Sigmoid colon (tissue), 7 donors: ENCODE measurements around the gene EZR. TPM values are rescaled to one million over a fixed set of nuclear protein-coding genes. Genes with fewer than 3 reads are reported as not detected.
A peak's percentile ranks its signal among the peaks of the same experiment; 100 is the strongest.

Source experiments
- DNase-seq: peaks from one replicate; pipeline ENCODE4 v3.0.0-alpha.2; 2019
- H3K27ac ChIP-seq, 4 donors: fragments of 200-600 bp; sonication (generic); one replicate each; pipeline ENCODE4 v1.5.1; 2016 to 2019; ENCODE audit warnings: mild to moderate bottlenecking in 1 of 4
- H3K27me3 ChIP-seq, 3 donors: fragments of 200-600 bp; sonication (generic); one replicate each; pipeline ENCODE4 v1.5.1; 2019; ENCODE audit warnings: mild to moderate bottlenecking in 1 of 3
- H3K36me3 ChIP-seq, 4 donors: fragments of 200-600 bp; sonication (generic); one replicate each; pipeline ENCODE4 v1.5.1; 2016 to 2019
- H3K4me1 ChIP-seq, 4 donors: fragments of 200-600 bp; sonication (generic); one replicate each; pipeline ENCODE4 v1.5.1; 2017 to 2019
- H3K4me3 ChIP-seq, 4 donors: fragments of 200-600 bp; sonication (generic); one replicate each; pipeline ENCODE4 v1.5.1; 2017 to 2019; ENCODE audit warnings: mild to moderate bottlenecking in 2 of 4, moderate library complexity in 1 of 4
- H3K9me3 ChIP-seq, 4 donors: fragments of 200-600 bp in 3 of 4; sonication (generic) in 3 of 4; one replicate each; pipeline versions ENCODE4 v1.5.1 to v1.6.1; 2013 to 2019
- CTCF ChIP-seq, 4 experiments: fragments of 450-650 bp in 3 of 4; fragments of 200-600 bp in 1 of 4; IDR thresholded peaks; one replicate each; pipeline ENCODE4 v1.5.1; 2016 to 2019; ENCODE audit warnings: antibody characterized with exemption in 4 of 4, mild to moderate bottlenecking in 3 of 4, moderate library complexity in 2 of 4
- EP300 ChIP-seq, 4 donors: sonication (generic); formaldehyde crosslinking; IDR thresholded peaks; one replicate each; pipeline ENCODE4 v1.6.1; 2017; ENCODE audit warnings: antibody characterized with exemption in 4 of 4
- POLR2A ChIP-seq, 2 donors: fragments of 450-650 bp; IDR thresholded peaks; one replicate each; pipeline ENCODE4 v1.6.1; 2016; ENCODE audit warnings: antibody characterized with exemption in 2 of 2, mild to moderate bottlenecking in 2 of 2, moderate library complexity in 2 of 2
- POLR2AphosphoS5 ChIP-seq, 4 donors: sonication (generic); formaldehyde crosslinking; IDR thresholded peaks; one replicate each; pipeline ENCODE4 v1.6.1; 2017; ENCODE audit warnings: antibody characterized with exemption in 4 of 4
- WGBS, 2 donors: extraction: QIAGEN DNeasy Blood & Tissue Kit; methylation state at CpG; one replicate each; pipeline ENCODE4 v1.1.7; 2013; 5-methylcytosine and 5-hydroxymethylcytosine counted together
- intact Hi-C: fragments of 100-400 bp; cut with DNase I; formaldehyde crosslinking; loops from one replicate; pipeline ENCODE4 v1.15.1; 2023
- polyA plus RNA-seq, 3 donors: library from polyadenylated mRNA; stranded (reverse); fragments of 200-250 nt; gene quantifications; one replicate each; pipeline ENCODE4 v1.2.3, GENCODE V29; 2013
- total RNA-seq, 4 donors: library from RNA; depleted of rRNA; stranded (reverse); fragments of >200 nt; gene quantifications; one replicate each; pipeline ENCODE4 v1.1.0, GENCODE V29; 2016
- donor health status: healthy with polysubstance abuse.
- donor health status: Bipolar disorder and iron deficiency.
- donor health status: healthy.

Gene EZR
- total and polyA plus RNA-seq, 7 donors: 33.5 to 333 (median 46.0) TPM

DNA sequence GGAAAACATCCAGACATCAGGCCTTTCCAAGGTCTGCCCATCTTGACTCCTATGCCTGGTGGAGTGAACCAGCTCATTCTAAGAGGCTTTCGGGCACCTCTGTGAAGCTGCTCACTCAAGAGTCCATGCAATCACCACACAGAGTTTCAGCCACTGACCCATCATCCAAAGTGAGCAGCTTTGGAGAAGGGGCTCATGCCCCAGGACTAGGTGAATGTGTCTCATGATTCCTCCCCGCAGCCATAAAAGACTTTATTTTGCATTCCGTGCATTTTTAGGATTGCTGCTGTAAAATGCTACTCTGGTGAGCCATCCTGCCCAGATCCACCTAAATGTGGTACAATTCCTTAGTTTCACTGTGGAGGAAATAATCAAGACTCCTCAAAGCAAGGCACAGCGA is 44.5 kb upstream of the EZR start:
- H3K27me3 ChIP-seq: no peaks in the 10 kb centered on the region
- no peaks in the 10 kb centered on the region for H3K36me3 ChIP-seq
- no peak overlapping the region for H3K27ac ChIP-seq
- TF ChIP-seq CTCF (IDR thresholded peaks at IDR 0.05) (no peak), POLR2AphosphoS5 (IDR thresholded peaks at IDR 0.05) (no peak), EP300 (IDR thresholded peaks at IDR 0.05) (no peak), POLR2A (IDR thresholded peaks at IDR 0.05) (no peak)
- DNase-seq: no peak
- H3K4me3 ChIP-seq: no peak overlapping the region
- intact Hi-C loops: no loop called here
- 92 to 94% methylated on average over 4 of the region's 4 CpGs for WGBS, 2 donors
- H3K4me1 ChIP-seq: no peaks in the 10 kb centered on the region
- no peaks in the 10 kb centered on the region for H3K9me3 ChIP-seq

DNA sequence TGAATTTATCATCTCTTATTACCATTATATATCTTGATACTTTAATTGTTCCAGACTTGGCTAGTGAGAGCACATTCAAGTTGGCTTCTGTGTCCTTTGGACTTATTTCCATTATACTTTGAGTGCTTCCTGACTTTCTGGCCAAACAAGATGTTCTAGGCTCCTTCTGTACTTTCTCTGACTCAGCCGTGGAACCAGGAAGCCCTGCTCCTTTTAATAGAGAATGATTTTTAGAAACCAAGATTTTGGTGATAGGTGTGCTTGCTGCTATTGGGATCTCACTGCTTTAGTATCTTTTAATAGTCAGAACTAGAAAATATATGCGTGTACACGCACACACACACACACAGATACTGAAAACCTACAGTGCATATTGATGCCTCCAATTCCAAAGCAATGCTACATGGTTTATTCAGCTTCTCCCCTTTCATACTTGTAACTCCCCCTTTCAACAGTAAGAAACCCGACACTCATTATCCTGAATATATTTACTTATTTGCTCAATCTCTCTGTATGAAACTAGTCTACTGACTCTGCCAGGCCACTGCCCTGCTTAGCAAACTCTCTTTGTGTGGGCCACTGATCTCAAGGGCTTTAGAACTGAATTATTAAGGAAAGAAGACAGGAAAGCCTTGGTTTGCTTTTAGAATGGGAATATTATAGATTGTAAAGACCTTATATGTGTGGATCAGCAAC is 42.7 kb upstream of the EZR start:
- TF ChIP-seq POLR2A (IDR thresholded peaks at IDR 0.05): no peak
- no peak for TF ChIP-seq POLR2AphosphoS5 (IDR thresholded peaks at IDR 0.05)
- TF ChIP-seq EP300 (IDR thresholded peaks at IDR 0.05): no peak
- no peaks in the 10 kb centered on the region for H3K9me3 ChIP-seq
- H3K36me3 ChIP-seq: no peaks in the 10 kb centered on the region
- DNase-seq: no peak
- no peak overlapping the region for H3K4me3 ChIP-seq
- no peaks in the 10 kb centered on the region for H3K27me3 ChIP-seq
- H3K27ac ChIP-seq: no peak overlapping the region
- intact Hi-C loops: no loop called here
- WGBS, 2 donors: 72 to 83% methylated on average over 4 of the region's 4 CpGs
- H3K4me1 ChIP-seq: no peaks in the 10 kb centered on the region

DNA sequence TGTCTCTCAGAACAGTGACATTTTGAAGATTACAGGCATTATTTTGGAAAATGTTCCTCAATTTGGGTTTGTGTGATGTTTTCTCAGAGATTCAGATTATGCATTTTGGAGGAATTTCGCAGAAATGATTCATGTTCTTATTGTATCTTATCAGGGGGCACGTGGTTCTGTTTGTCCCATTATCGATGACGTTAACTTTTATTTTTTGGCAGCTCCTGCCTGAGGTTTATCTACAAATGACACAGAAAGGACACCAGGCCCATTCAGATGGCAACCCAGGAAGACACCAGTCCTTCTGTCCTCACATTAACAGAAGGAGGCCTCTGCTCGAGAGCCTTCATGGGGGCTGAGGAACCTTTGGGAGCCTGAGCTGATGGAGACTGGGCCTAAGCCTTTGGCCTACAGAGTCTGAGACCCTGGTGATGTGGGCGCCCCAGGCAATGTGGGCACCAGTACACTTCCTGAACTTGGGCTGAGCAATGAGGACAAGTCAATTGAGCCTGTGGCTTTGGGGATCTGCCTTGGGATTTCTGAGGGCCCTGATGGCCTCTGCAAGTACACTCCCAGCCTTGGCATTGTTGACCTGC is 41.2 kb upstream of the EZR start:
- H3K9me3 ChIP-seq: no peaks in the 10 kb centered on the region
- no peaks in the 10 kb centered on the region for H3K27me3 ChIP-seq
- 91 to 97% methylated on average over 6 of the region's 6 CpGs for WGBS, 2 donors
- peaks cover 0 to 7% (median 0%) of the 10 kb centered on the region in 4 donors for H3K4me1 ChIP-seq
- intact Hi-C loops: no loop called here
- H3K4me3 ChIP-seq: no peak overlapping the region
- DNase-seq: no peak
- no peaks in the 10 kb centered on the region for H3K36me3 ChIP-seq
- no peak overlapping the region for H3K27ac ChIP-seq
- TF ChIP-seq POLR2AphosphoS5 (IDR thresholded peaks at IDR 0.05) (no peak), CTCF (IDR thresholded peaks at IDR 0.05) (no peak), POLR2A (IDR thresholded peaks at IDR 0.05) (no peak), EP300 (IDR thresholded peaks at IDR 0.05) (no peak)

- no peaks in the 10 kb centered on the region for H3K36me3 ChIP-seq
- intact Hi-C loops: no loop called here
- peak overlapping the region in 3 of 4 donors; percentile 38 to 75 (median 50) for H3K27ac ChIP-seq
- H3K4me3 ChIP-seq: no peak overlapping the region
- peaks cover 0 to 21% (median 13%) of the 10 kb centered on the region in 4 donors for H3K4me1 ChIP-seq
- no peak for TF ChIP-seq CTCF (IDR thresholded peaks at IDR 0.05)
- no peak for TF ChIP-seq EP300 (IDR thresholded peaks at IDR 0.05)
- H3K27me3 ChIP-seq: no peaks in the 10 kb centered on the region
- DNase-seq: no peak
- WGBS, 2 donors: 88 to 89% methylated on average over 4 of the region's 4 CpGs
- no peaks in the 10 kb centered on the region for H3K9me3 ChIP-seq
These were observed 37.1 kb upstream of the EZR start for GRCh38 chr6:158856261-158856660.

DNA sequence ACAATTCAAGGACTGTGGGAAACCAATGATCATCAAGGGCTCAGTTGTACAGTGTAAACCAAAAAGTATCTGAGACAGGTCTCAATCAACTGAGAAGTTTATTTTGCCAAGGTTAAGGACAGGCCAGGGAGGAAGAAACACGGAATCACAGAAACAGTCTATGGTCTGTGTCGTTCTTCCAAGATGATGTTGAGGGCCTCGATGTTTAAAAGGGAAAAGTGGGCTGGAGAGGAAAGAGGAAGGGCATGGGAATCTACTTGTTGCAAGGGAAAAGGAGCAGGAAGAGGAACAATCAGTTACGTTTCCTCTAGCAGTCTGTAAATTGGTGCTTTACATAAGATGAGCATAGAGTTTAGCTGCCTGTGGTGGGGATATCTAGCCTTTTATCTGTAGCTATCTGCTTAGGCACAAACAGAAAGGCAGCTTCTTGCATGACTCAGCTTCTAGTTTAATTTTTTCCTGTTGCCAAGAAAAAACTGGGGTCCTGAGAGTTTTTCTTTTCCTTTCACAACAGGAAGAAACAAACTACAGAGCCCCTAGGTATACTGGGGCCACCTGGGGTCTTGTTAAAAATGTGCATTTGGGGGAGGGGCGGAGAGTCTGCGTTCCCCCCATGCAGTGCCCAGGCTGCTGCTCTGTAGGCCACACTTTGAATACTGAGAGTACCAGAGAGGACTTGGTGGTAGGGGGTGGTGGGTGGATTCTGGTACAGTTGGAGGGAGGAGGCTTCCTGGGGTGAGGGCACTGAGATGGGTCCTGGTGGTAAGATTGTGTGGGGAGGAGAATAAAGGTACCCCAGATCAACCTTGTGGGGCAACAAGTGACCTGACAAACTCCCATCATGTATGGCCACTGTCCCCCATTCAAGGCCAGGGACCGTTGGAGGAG is 35.3 kb upstream of the EZR start:
- Histone ChIP-seq H3K9me3 (no peaks in the 10 kb centered on the region), H3K4me3 (no peak overlapping the region), H3K27me3 (no peaks in the 10 kb centered on the region), H3K36me3 (no peaks in the 10 kb centered on the region), H3K4me1 (peaks cover 0 to 37% (median 28%) of the 10 kb centered on the region in 4 donors), H3K27ac (peak overlapping the region in 2 of 4 donors; percentile 8 to 45)
- 69 to 83% methylated on average over 7 of the region's 7 CpGs for WGBS, 2 donors
- TF ChIP-seq EP300 (IDR thresholded peaks at IDR 0.05) (no peak), CTCF (IDR thresholded peaks at IDR 0.05) (no peak), POLR2A (IDR thresholded peaks at IDR 0.05) (no peak), POLR2AphosphoS5 (IDR thresholded peaks at IDR 0.05) (no peak)
- DNase-seq: no peak
- intact Hi-C loops: no loop called here
